RWPE2 (cell line): Measurements from ENCODE around the gene STX16.

Source experiments
- ATAC-seq: fragments of 200-7000 bp; cut with Tn5 transposase; 3 replicates; pipeline ENCODE4 v1.9.1; 2021; ENCODE audit warnings: low read depth
- DNase-seq: peaks from one replicate; pipeline ENCODE4 v3.0.0-alpha.2; 2020; ENCODE audit warnings: low spot score
- H3K27ac ChIP-seq: fragments of 450-650 bp; 2 replicates; pipeline ENCODE4 v1.5.1; 2017; ENCODE audit warnings: mild to moderate bottlenecking; ENCODE audit not compliant: poor library complexity, severe bottlenecking
- H3K27me3 ChIP-seq: fragments of 250-450 bp; sonication (Bioruptor Pico); 2 replicates; pipeline ENCODE4 v1.5.1; 2021; ENCODE audit warnings: mild to moderate bottlenecking, moderate library complexity; ENCODE audit not compliant: insufficient read depth, poor library complexity, severe bottlenecking
- H3K36me3 ChIP-seq: fragments of 250-450 bp; sonication (Bioruptor Pico); 2 replicates; pipeline ENCODE4 v1.5.1; 2020; ENCODE audit warnings: low read depth, mild to moderate bottlenecking, moderate library complexity
- H3K4me1 ChIP-seq: fragments of 250-450 bp; sonication (Bioruptor Pico); 2 replicates; pipeline ENCODE4 v1.5.1; 2021; ENCODE audit warnings: mild to moderate bottlenecking, moderate library complexity; ENCODE audit not compliant: insufficient read depth, poor library complexity, severe bottlenecking
- H3K4me3 ChIP-seq: fragments of 250-450 bp; sonication (Bioruptor Pico); 2 replicates; pipeline ENCODE4 v1.5.1; 2021; ENCODE audit warnings: mild to moderate bottlenecking, moderate library complexity; ENCODE audit not compliant: severe bottlenecking
- H3K9me3 ChIP-seq: fragments of 250-450 bp; sonication (Bioruptor Pico); 2 replicates; pipeline ENCODE4 v1.5.1; 2021; ENCODE audit warnings: mild to moderate bottlenecking, moderate library complexity; ENCODE audit not compliant: severe bottlenecking
- CTCF ChIP-seq: fragments of 450-650 bp; IDR thresholded peaks from one replicate; pipeline ENCODE4 v1.5.1; 2017; ENCODE audit warnings: mild to moderate bottlenecking, moderate library complexity; ENCODE audit not compliant: poor library complexity, severe bottlenecking

STX16 gene

GRCh38 chr20:58716476-58717277 lies 65.6 kb downstream of the STX16 start:
- TF ChIP-seq CTCF, result no peak
- no peak for DNase-seq
- no peaks in the 10 kb centered on the region for H3K4me1 ChIP-seq

GRCh38 chr20:58717278-58718091 lies 66.4 kb downstream of the STX16 start:
- TF ChIP-seq CTCF, result no peak
- H3K27ac ChIP-seq, result no peak overlapping the region
- no peaks in the 10 kb centered on the region for H3K9me3 ChIP-seq
- ATAC-seq, result peak; percentile 8; the same call in 1 of the 3 replicates
- no peaks in the 10 kb centered on the region for H3K36me3 ChIP-seq
- H3K27me3 ChIP-seq, result peaks cover 28% of the 10 kb centered on the region
- H3K4me1 ChIP-seq, result no peaks in the 10 kb centered on the region
- DNase-seq, result peak; percentile 83
- H3K4me3 ChIP-seq, result no peak overlapping the region

More at GRCh38 chr20:58716476-58717277, 65.6 kb downstream of the STX16 start:
- no peaks in the 10 kb centered on the region for H3K36me3 ChIP-seq
- H3K27me3 ChIP-seq, result peaks cover 20% of the 10 kb centered on the region
- no peak; the same call in 2 of the 3 replicates for ATAC-seq
- no peak overlapping the region for H3K27ac ChIP-seq
- no peak overlapping the region for H3K4me3 ChIP-seq
- H3K9me3 ChIP-seq, result no peaks in the 10 kb centered on the region

GRCh38 chr20:58718121-58718563 lies 67.1 kb downstream of the STX16 start:
- H3K27ac ChIP-seq, result no peak overlapping the region
- H3K9me3 ChIP-seq, result no peaks in the 10 kb centered on the region
- no peaks in the 10 kb centered on the region for H3K36me3 ChIP-seq
- no peak for TF ChIP-seq CTCF
- DNase-seq (peak; percentile 82), ATAC-seq (no peak)
- H3K4me3 ChIP-seq, result no peak overlapping the region
- H3K27me3 ChIP-seq, result peaks cover 35% of the 10 kb centered on the region
- no peaks in the 10 kb centered on the region for H3K4me1 ChIP-seq

GRCh38 chr20:58718729-58719128 lies 67.6 kb downstream of the STX16 start:
- Histone ChIP-seq H3K27me3 (peaks cover 40% of the 10 kb centered on the region), H3K27ac (no peak overlapping the region), H3K36me3 (no peaks in the 10 kb centered on the region), H3K9me3 (no peaks in the 10 kb centered on the region), H3K4me1 (no peaks in the 10 kb centered on the region), H3K4me3 (no peak overlapping the region)
- TF ChIP-seq CTCF, result no peak
- ATAC-seq, result no peak
- DNase-seq, result peak; percentile 74
